Tongue (tissue), 2 donors: ENCODE measurements around the gene ARL14EPL. TPM values are rescaled to one million over a fixed set of nuclear protein-coding genes. Genes with fewer than 3 reads are reported as not detected.

Experiments used
- DNase-seq: peaks from one replicate; pipeline ENCODE4 v3.0.0-alpha.2; 2015
- total RNA-seq: library from RNA; depleted of rRNA; stranded (reverse); fragments of >200 nt; gene quantifications from one replicate; pipeline ENCODE4 v1.2.3, GENCODE V29; 2014

ARL14EPL gene
- total RNA-seq = not detected

GRCh38 chr5:116032094-116032517 is at the start of gene ARL14EPL:
TSS of gene ARL14EPL (plus strand) at chr5:116032472. CDS start at chr5:116051466, 18,994 bp downstream.
- peak; percentile 31 for DNase-seq

- DNase-seq = no peak
Observed at GRCh38 chr5:115983519-115983918, 48.8 kb upstream of the ARL14EPL start.

GRCh38 chr5:115985802-115986757 is 46.2 kb upstream of the ARL14EPL start:
- DNase-seq = peak; percentile 37

GRCh38 chr5:115988002-115988401 is 44.3 kb upstream of the ARL14EPL start:
- no peak for DNase-seq

- no peak for DNase-seq
Observed at GRCh38 chr5:115992848-115993350, 39.4 kb upstream of the ARL14EPL start.

- DNase-seq = no peak
Observed at GRCh38 chr5:115995351-115995750, 36.9 kb upstream of the ARL14EPL start.

- DNase-seq = no peak
Observed at GRCh38 chr5:116002116-116002906, 30.0 kb upstream of the ARL14EPL start.

GRCh38 chr5:116004248-116004647 is 28.0 kb upstream of the ARL14EPL start:
- DNase-seq = no peak

- DNase-seq = no peak
Observed at GRCh38 chr5:116009806-116010205, 22.5 kb upstream of the ARL14EPL start.

- DNase-seq = no peak
Observed at GRCh38 chr5:116011046-116011445, 21.2 kb upstream of the ARL14EPL start.

GRCh38 chr5:116013207-116013785 is 19.0 kb upstream of the ARL14EPL start:
- DNase-seq = no peak

- DNase-seq = no peak
Observed at GRCh38 chr5:116013936-116014335, 18.3 kb upstream of the ARL14EPL start.

GRCh38 chr5:116023619-116024018 is 8.7 kb upstream of the ARL14EPL start:
- no peak for DNase-seq

GRCh38 chr5:116025866-116026265 is 6.4 kb upstream of the ARL14EPL start:
- DNase-seq = peak; percentile 12

GRCh38 chr5:116032991-116033390 is 719 bp downstream of the ARL14EPL start:
- DNase-seq = no peak

GRCh38 chr5:116035123-116035522 is 2.9 kb downstream of the ARL14EPL start:
- no peak for DNase-seq

- no peak for DNase-seq
Observed at GRCh38 chr5:116037236-116037822, 5.1 kb downstream of the ARL14EPL start.

GRCh38 chr5:116038817-116039216 is 6.5 kb downstream of the ARL14EPL start:
- DNase-seq = no peak

GRCh38 chr5:116042375-116042774 is 10.1 kb downstream of the ARL14EPL start:
- no peak for DNase-seq

- no peak for DNase-seq
Observed at GRCh38 chr5:116044073-116044472, 11.8 kb downstream of the ARL14EPL start.

GRCh38 chr5:116045821-116046220 is 13.5 kb downstream of the ARL14EPL start:
- no peak for DNase-seq

GRCh38 chr5:116046261-116046660 is 14.0 kb downstream of the ARL14EPL start:
- no peak for DNase-seq
